Progenitor cell of endocrine pancreas (in vitro differentiated cells): Measurements from ENCODE around the gene NR6A1. TPM values are rescaled to one million over a fixed set of nuclear protein-coding genes. Genes with fewer than 3 reads are reported as not detected.

Source experiments
- DNase-seq: peaks from one replicate; pipeline ENCODE4 v3.0.0; 2021; ENCODE audit warnings: low spot score; ENCODE audit not compliant: unreplicated experiment
- H3K27ac Mint-ChIP-seq: 2 replicates; pipeline ENCODE4 v1.8.0; 2021; ENCODE audit warnings: mild to moderate bottlenecking, moderate library complexity, mixed read lengths
- H3K27me3 Mint-ChIP-seq: 2 replicates; pipeline ENCODE4 v1.8.0; 2021; ENCODE audit warnings: mixed read lengths
- H3K36me3 Mint-ChIP-seq: 2 replicates; pipeline ENCODE4 v1.8.0; 2022; ENCODE audit warnings: mixed read lengths; ENCODE audit not compliant: insufficient read depth
- H3K4me1 Mint-ChIP-seq: 2 replicates; pipeline ENCODE4 v1.8.0; 2021; ENCODE audit warnings: low read depth, mixed read lengths
- H3K4me3 Mint-ChIP-seq: 2 replicates; pipeline ENCODE4 v1.8.0; 2021; ENCODE audit warnings: low read depth, mild to moderate bottlenecking, moderate library complexity, mixed read lengths
- H3K9me3 Mint-ChIP-seq: 2 replicates; pipeline ENCODE4 v1.8.0; 2021; ENCODE audit warnings: low read depth, mixed read lengths
- total RNA-seq: library from RNA; stranded (reverse); gene quantifications from 2 replicates; pipeline ENCODE4 v1.2.1, GENCODE V29; 2021
- TF ChIP-seq, protein P1 (sequence below): fragments of 200-600 bp; sonication (generic); IDR thresholded peaks from one replicate; pipeline ENCODE4 v1.5.0; 2021; ENCODE audit warnings: antibody characterized with exemption, mild to moderate bottlenecking; ENCODE audit not compliant: unreplicated experiment

Gene NR6A1
- total RNA-seq, 1 donor from 2014 or later: 86.4 TPM

GRCh38 chr9:124779368-124780059, 8.4 kb upstream of the NR6A1 start:
- H3K4me3 Mint-ChIP-seq: no peak overlapping the region
- DNase-seq: no peak

DNA sequence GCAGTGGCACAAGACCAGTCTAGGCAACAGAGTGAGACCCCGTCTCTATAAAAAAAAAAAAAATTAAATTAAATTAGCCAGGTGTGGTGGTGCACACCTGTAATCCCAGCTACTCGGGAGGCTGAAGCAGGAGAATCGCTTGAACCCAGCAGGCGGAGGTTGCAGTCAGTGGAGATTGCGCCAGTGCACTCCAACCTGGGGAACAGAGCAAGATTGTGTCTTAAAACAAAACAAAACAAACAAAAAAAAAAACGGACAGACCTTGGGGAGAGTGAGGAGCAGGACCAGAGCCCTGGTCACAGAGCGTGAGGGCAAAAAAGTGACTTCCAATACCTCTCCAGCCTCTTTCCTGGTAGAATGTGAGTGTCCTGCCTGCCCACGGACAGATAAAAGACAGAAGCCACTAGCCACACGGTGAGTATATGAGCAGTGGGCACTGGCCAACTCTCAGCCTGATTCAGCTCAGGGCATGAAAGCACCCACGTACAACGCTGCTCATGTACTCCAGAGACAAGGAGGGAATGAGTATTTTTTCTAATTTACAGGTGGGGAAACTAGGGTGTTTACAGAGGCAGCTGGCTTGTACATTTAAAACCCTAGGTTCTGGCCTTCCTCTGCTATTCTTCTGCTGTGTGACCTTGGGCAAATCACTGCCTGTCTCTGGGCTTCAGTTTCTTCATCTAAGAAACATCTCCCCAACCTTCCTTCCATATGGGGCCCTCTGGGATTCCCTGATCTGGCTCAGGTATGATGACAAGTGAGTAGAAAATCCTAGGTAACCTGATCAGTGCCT, 7.7 kb upstream of the NR6A1 start:
- H3K27ac Mint-ChIP-seq: peak overlapping the region; percentile 91
- no peaks in the 10 kb centered on the region for H3K9me3 Mint-ChIP-seq
- no peaks in the 10 kb centered on the region for H3K36me3 Mint-ChIP-seq
- H3K4me3 Mint-ChIP-seq: peak overlapping the region; percentile 21
- peaks cover 12% of the 10 kb centered on the region for H3K4me1 Mint-ChIP-seq
- DNase-seq: no peak
- H3K27me3 Mint-ChIP-seq: peaks cover 19% of the 10 kb centered on the region
- TF ChIP-seq, protein P1, sequence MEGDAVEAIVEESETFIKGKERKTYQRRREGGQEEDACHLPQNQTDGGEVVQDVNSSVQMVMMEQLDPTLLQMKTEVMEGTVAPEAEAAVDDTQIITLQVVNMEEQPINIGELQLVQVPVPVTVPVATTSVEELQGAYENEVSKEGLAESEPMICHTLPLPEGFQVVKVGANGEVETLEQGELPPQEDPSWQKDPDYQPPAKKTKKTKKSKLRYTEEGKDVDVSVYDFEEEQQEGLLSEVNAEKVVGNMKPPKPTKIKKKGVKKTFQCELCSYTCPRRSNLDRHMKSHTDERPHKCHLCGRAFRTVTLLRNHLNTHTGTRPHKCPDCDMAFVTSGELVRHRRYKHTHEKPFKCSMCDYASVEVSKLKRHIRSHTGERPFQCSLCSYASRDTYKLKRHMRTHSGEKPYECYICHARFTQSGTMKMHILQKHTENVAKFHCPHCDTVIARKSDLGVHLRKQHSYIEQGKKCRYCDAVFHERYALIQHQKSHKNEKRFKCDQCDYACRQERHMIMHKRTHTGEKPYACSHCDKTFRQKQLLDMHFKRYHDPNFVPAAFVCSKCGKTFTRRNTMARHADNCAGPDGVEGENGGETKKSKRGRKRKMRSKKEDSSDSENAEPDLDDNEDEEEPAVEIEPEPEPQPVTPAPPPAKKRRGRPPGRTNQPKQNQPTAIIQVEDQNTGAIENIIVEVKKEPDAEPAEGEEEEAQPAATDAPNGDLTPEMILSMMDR: no peak

More at GRCh38 chr9:124779368-124780059, 8.4 kb upstream of the NR6A1 start:
- no peaks in the 10 kb centered on the region for H3K9me3 Mint-ChIP-seq
- H3K36me3 Mint-ChIP-seq: no peaks in the 10 kb centered on the region
- peaks cover 12% of the 10 kb centered on the region for H3K4me1 Mint-ChIP-seq
- TF ChIP-seq, protein P1: no peak
- H3K27ac Mint-ChIP-seq: peak overlapping the region; percentile 91
- H3K27me3 Mint-ChIP-seq: peaks cover 19% of the 10 kb centered on the region

GRCh38 chr9:124776954-124777648, 6.0 kb upstream of the NR6A1 start, which contains the start of gene OLFML2A:
Gene OLFML2A (plus strand): TSS chr9:124777133. CDS start chr9:124777271, 138 bp downstream.
- no peak for DNase-seq
- H3K4me3 Mint-ChIP-seq: peak within 1 kb of the TSS; percentile 68
- H3K27ac Mint-ChIP-seq: peak within 1 kb of the TSS; percentile 59
- peaks cover 19% of the 10 kb centered on the region for H3K27me3 Mint-ChIP-seq
- H3K9me3 Mint-ChIP-seq: no peaks in the 10 kb centered on the region
- H3K4me1 Mint-ChIP-seq: peaks cover 12% of the 10 kb centered on the region
- TF ChIP-seq, protein P1: peak; percentile 67
- no peaks in the 10 kb centered on the region for H3K36me3 Mint-ChIP-seq

GRCh38 chr9:124776618-124776953, 5.5 kb upstream of the NR6A1 start:
- Mint-ChIP-seq H3K27ac (peak overlapping the region; percentile 59), H3K27me3 (peaks cover 19% of the 10 kb centered on the region), H3K9me3 (no peaks in the 10 kb centered on the region), H3K4me1 (peaks cover 12% of the 10 kb centered on the region), H3K36me3 (no peaks in the 10 kb centered on the region), H3K4me3 (peak overlapping the region; percentile 68)
- TF ChIP-seq, protein P1: no peak
- DNase-seq: no peak
